Liver (tissue), 9 donors: Measurements from ENCODE around the gene NOC2L. TPM values are rescaled to one million over a fixed set of nuclear protein-coding genes. Genes with fewer than 3 reads are reported as not detected.
A peak's percentile ranks its signal among the peaks of the same experiment; 100 is the strongest.

ENCODE experiments used
- DNase-seq: peaks from one replicate; pipeline ENCODE4 v3.0.0-alpha.2; 2017; ENCODE audit warnings: low spot score
- H3K27ac ChIP-seq, 2 donors: one replicate each; pipeline ENCODE4 v1.7.0; 2013; ENCODE audit warnings: inconsistent platforms in 2 of 2, low read length in 2 of 2, control low read depth in 1 of 2, low read depth in 1 of 2, mild to moderate bottlenecking in 1 of 2
- H3K27me3 ChIP-seq, 4 donors: one replicate each; pipeline versions ENCODE4 v1.6.1 to v1.7.0; 2013; ENCODE audit warnings: low read length in 3 of 4, inconsistent platforms in 1 of 4, mild to moderate bottlenecking in 1 of 4, moderate library complexity in 1 of 4; ENCODE audit not compliant: control insufficient read depth in 4 of 4, insufficient read depth in 4 of 4
- H3K36me3 ChIP-seq, 4 donors: one replicate each; pipeline versions ENCODE4 v1.6.1 to v1.7.0; 2013; ENCODE audit warnings: low read length in 3 of 4, mild to moderate bottlenecking in 3 of 4, low read depth in 1 of 4, moderate library complexity in 1 of 4; ENCODE audit not compliant: control insufficient read depth in 4 of 4, insufficient read depth in 3 of 4
- H3K4me1 ChIP-seq, 4 donors: one replicate each; pipeline versions ENCODE4 v1.6.1 to v1.7.0; 2013; ENCODE audit warnings: low read length in 3 of 4, mild to moderate bottlenecking in 3 of 4, moderate library complexity in 1 of 4; ENCODE audit not compliant: control insufficient read depth in 4 of 4, insufficient read depth in 4 of 4
- H3K4me3 ChIP-seq, 3 donors: one replicate each; pipeline versions ENCODE4 v1.6.1 to v1.7.0; 2013; ENCODE audit warnings: low read length in 3 of 3, control low read depth in 1 of 3, low read depth in 1 of 3, mild to moderate bottlenecking in 1 of 3
- H3K9ac ChIP-seq, 2 donors: one replicate each; pipeline ENCODE4 v1.7.0; 2013; ENCODE audit warnings: low read length in 2 of 2, mild to moderate bottlenecking in 2 of 2, moderate library complexity in 2 of 2, control low read depth in 1 of 2, low read depth in 1 of 2
- H3K9me3 ChIP-seq, 4 donors: one replicate each; pipeline versions ENCODE4 v1.6.1 to v1.7.0; 2013; ENCODE audit warnings: low read length in 3 of 4; ENCODE audit not compliant: control insufficient read depth in 4 of 4
- EGR1 ChIP-seq, 2 donors: IDR thresholded peaks; 2 replicates each; pipeline ENCODE4 v1.6.1; 2016 to 2018; ENCODE audit warnings: antibody characterized with exemption in 2 of 2, low read depth in 2 of 2
- FOXA1 ChIP-seq: IDR thresholded peaks from 2 replicates; pipeline ENCODE4 v1.6.1; 2016; ENCODE audit warnings: antibody characterized with exemption
- FOXA2 ChIP-seq: IDR thresholded peaks from 2 replicates; pipeline ENCODE4 v1.6.1; 2016; ENCODE audit warnings: antibody characterized with exemption
- GABPA ChIP-seq, 2 donors: IDR thresholded peaks in 1 of 2; conservative IDR thresholded peaks in 1 of 2; 2 replicates each; pipeline ENCODE4 v1.6.1; 2016; ENCODE audit warnings: antibody characterized with exemption in 2 of 2, mild to moderate bottlenecking in 1 of 2, moderate library complexity in 1 of 2
- HNF4A ChIP-seq, 2 donors: conservative IDR thresholded peaks; 2 replicates each; pipeline ENCODE4 v1.6.1; 2016; ENCODE audit warnings: antibody characterized with exemption in 2 of 2, mild to moderate bottlenecking in 2 of 2
- HNF4G ChIP-seq: IDR thresholded peaks from 2 replicates; pipeline ENCODE4 v1.6.1; 2016; ENCODE audit warnings: antibody characterized with exemption
- JUND ChIP-seq, 2 donors: IDR thresholded peaks; 2 replicates each; pipeline ENCODE4 v1.6.1; 2016; ENCODE audit warnings: antibody characterized with exemption in 2 of 2
- RAD21 ChIP-seq, 2 donors: IDR thresholded peaks; 2 replicates each; pipeline ENCODE4 v1.6.1; 2016; ENCODE audit warnings: antibody characterized with exemption in 2 of 2, mild to moderate bottlenecking in 2 of 2
- RXRA ChIP-seq, 2 donors: IDR thresholded peaks; 2 replicates each; pipeline ENCODE4 v1.6.1; 2017 to 2018; ENCODE audit warnings: antibody characterized with exemption in 2 of 2, mild to moderate bottlenecking in 1 of 2
- TAF1 ChIP-seq: conservative IDR thresholded peaks from 2 replicates; pipeline ENCODE4 v1.6.1; 2016; ENCODE audit warnings: antibody characterized with exemption, mild to moderate bottlenecking
- ZBTB33 ChIP-seq: IDR thresholded peaks from 2 replicates; pipeline ENCODE4 v1.6.1; 2016; ENCODE audit warnings: antibody characterized with exemption
- WGBS: extraction: QIAGEN DNeasy Blood & Tissue Kit; methylation state at CpG from one replicate; pipeline ENCODE4 v1.1.7; 2013; 5-methylcytosine and 5-hydroxymethylcytosine counted together
- polyA plus RNA-seq, 2 donors: library from polyadenylated mRNA; stranded (reverse) in 1 of 2; unstranded in 1 of 2; fragments of 200-250 nt in 1 of 2; fragments of >200 nt in 1 of 2; fragmentation: Nextera tagmentation in 1 of 2; extraction: Ambion mirVana in 1 of 2; gene quantifications; one replicate each; pipeline versions ENCODE4 v1.2.1 to v1.2.3, GENCODE V29; 2013 to 2015
- total RNA-seq, 2 donors: library from RNA; depleted of rRNA; stranded (reverse); fragments of >200 nt; gene quantifications; one replicate each; pipeline ENCODE4 v1.2.3, GENCODE V29; 2014
- TF ChIP-seq, protein P1 (sequence below): fragments of 150-350 bp; IDR thresholded peaks from 2 replicates; pipeline ENCODE4 v1.5.1; 2017; ENCODE audit warnings: improper control_type of control experiment, low read depth, low read length; ENCODE audit not compliant: missing input control
- TF ChIP-seq, protein P2 (sequence below): IDR thresholded peaks from 2 replicates; pipeline ENCODE4 v1.6.1; 2016; ENCODE audit warnings: antibody characterized with exemption, mild to moderate bottlenecking
- donor health status: healthy.
- donor health status: healthy.
- donor health status: healthy.
- donor health status: healthy.
- donor health status: healthy.

Gene NOC2L
- total and polyA plus RNA-seq, 4 donors: 17.1 to 34.5 (median 30.0) TPM

GRCh38 chr1:931380-932172 is 27.5 kb downstream of the NOC2L start:
- Histone ChIP-seq H3K27me3 (peaks cover 0 to 4% (median 0%) of the 10 kb centered on the region in 4 donors), H3K27ac (no peak overlapping the region), H3K4me3 (no peak overlapping the region), H3K9ac (no peak overlapping the region), H3K36me3 (no peaks in the 10 kb centered on the region), H3K4me1 (peaks cover 0 to 23% (median 8%) of the 10 kb centered on the region in 4 donors), H3K9me3 (no peaks in the 10 kb centered on the region)
- 56% methylated on average over 15 of the region's 15 CpGs for WGBS
- TF ChIP-seq FOXA2 (no peak), RAD21 (IDR thresholded peaks at IDR 0.05) (no peak), GABPA (IDR thresholded peaks at IDR 0.05 in 1 of 2, conservative IDR thresholded peaks at IDR 0.05 in 1 of 2) (no peak), JUND (IDR thresholded peaks at IDR 0.05) (no peak), RXRA (IDR thresholded peaks at IDR 0.05) (no peak), HNF4G (no peak), EGR1 (IDR thresholded peaks at IDR 0.05; ENCODE audit: low read depth in 2 of 2) (no peak), ZBTB33 (no peak)
- TF ChIP-seq, protein P1, sequence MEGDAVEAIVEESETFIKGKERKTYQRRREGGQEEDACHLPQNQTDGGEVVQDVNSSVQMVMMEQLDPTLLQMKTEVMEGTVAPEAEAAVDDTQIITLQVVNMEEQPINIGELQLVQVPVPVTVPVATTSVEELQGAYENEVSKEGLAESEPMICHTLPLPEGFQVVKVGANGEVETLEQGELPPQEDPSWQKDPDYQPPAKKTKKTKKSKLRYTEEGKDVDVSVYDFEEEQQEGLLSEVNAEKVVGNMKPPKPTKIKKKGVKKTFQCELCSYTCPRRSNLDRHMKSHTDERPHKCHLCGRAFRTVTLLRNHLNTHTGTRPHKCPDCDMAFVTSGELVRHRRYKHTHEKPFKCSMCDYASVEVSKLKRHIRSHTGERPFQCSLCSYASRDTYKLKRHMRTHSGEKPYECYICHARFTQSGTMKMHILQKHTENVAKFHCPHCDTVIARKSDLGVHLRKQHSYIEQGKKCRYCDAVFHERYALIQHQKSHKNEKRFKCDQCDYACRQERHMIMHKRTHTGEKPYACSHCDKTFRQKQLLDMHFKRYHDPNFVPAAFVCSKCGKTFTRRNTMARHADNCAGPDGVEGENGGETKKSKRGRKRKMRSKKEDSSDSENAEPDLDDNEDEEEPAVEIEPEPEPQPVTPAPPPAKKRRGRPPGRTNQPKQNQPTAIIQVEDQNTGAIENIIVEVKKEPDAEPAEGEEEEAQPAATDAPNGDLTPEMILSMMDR: no peak
- TF ChIP-seq, protein P2, sequence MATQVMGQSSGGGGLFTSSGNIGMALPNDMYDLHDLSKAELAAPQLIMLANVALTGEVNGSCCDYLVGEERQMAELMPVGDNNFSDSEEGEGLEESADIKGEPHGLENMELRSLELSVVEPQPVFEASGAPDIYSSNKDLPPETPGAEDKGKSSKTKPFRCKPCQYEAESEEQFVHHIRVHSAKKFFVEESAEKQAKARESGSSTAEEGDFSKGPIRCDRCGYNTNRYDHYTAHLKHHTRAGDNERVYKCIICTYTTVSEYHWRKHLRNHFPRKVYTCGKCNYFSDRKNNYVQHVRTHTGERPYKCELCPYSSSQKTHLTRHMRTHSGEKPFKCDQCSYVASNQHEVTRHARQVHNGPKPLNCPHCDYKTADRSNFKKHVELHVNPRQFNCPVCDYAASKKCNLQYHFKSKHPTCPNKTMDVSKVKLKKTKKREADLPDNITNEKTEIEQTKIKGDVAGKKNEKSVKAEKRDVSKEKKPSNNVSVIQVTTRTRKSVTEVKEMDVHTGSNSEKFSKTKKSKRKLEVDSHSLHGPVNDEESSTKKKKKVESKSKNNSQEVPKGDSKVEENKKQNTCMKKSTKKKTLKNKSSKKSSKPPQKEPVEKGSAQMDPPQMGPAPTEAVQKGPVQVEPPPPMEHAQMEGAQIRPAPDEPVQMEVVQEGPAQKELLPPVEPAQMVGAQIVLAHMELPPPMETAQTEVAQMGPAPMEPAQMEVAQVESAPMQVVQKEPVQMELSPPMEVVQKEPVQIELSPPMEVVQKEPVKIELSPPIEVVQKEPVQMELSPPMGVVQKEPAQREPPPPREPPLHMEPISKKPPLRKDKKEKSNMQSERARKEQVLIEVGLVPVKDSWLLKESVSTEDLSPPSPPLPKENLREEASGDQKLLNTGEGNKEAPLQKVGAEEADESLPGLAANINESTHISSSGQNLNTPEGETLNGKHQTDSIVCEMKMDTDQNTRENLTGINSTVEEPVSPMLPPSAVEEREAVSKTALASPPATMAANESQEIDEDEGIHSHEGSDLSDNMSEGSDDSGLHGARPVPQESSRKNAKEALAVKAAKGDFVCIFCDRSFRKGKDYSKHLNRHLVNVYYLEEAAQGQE: no peak
- no peak for DNase-seq

DNA sequence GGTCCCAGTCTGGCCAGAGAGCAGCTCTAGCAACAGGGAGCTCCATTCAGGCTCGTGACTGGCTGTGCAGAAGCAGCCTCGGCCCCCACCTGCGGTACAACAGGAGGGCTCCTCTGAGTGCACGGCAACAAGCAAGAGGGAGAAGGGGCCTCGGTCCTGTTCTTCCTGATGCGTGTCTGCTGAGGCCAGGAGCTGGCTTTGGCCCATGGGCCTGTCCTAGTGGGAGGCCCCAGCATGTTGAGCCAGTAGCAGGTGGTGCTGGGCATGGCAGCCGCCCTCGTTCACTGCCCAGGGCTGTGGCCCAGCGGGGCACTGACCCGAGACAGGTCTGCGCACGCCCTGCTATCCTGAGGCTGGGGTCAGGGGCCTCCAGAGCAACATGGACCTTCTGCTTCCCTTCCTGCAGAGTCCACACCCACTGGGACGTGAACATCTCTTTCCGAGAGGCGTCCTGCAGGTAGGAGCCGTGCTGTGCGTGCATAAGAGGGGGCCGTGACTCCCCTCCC is 28.4 kb downstream of the NOC2L start:
- Histone ChIP-seq H3K9ac (no peak overlapping the region), H3K36me3 (no peaks in the 10 kb centered on the region), H3K27ac (no peak overlapping the region), H3K4me1 (peaks cover 0 to 26% (median 8%) of the 10 kb centered on the region in 4 donors), H3K9me3 (no peaks in the 10 kb centered on the region), H3K4me3 (no peak overlapping the region), H3K27me3 (peaks cover 0 to 7% (median 2%) of the 10 kb centered on the region in 4 donors)
- 51% methylated on average over 18 of the region's 18 CpGs for WGBS
- no peak for DNase-seq
- TF ChIP-seq EGR1 (IDR thresholded peaks at IDR 0.05; ENCODE audit: low read depth in 2 of 2) (no peak), ZBTB33 (no peak), RAD21 (IDR thresholded peaks at IDR 0.05) (no peak), FOXA1 (no peak), HNF4A (conservative IDR thresholded peaks at IDR 0.05) (no peak), FOXA2 (no peak), RXRA (IDR thresholded peaks at IDR 0.05) (peak; percentile 51 to 65), TAF1 (no peak)
- TF ChIP-seq, protein P2: no peak
